Astrocyte (in vitro differentiated cells and primary cell): Measurements from ENCODE around the gene TMBIM1. TPM values are rescaled to one million over a fixed set of nuclear protein-coding genes. Genes with fewer than 3 reads are reported as not detected.

Experiments
- DNase-seq: peaks from one replicate; pipeline ENCODE4 v3.0.0-alpha.2; 2010; ENCODE audit warnings: low read depth
- FAIRE-seq: peaks from 2 replicates; lab custom pipeline; 2011; peaks lifted over from hg19 to GRCh38; lab: Jason Lieb, UNC
- H2AFZ ChIP-seq: 2 replicates; pipeline ENCODE4 v1.6.0; 2012; ENCODE audit warnings: low read depth, low read length, inconsistent platforms
- H3K27ac ChIP-seq: 2 replicates; pipeline ENCODE4 v1.5.1; 2011; ENCODE audit warnings: low read depth, low read length, inconsistent platforms
- H3K27me3 ChIP-seq: 2 replicates; pipeline ENCODE4 v1.6.0; 2011; ENCODE audit warnings: low read length, inconsistent platforms; ENCODE audit not compliant: insufficient read depth
- H3K36me3 ChIP-seq: 2 replicates; pipeline ENCODE4 v1.5.1; 2011; ENCODE audit warnings: low read length, inconsistent platforms; ENCODE audit not compliant: insufficient read depth
- H3K4me1 ChIP-seq: 2 replicates; pipeline ENCODE4 v1.5.1; 2011; ENCODE audit warnings: low read length, inconsistent platforms; ENCODE audit not compliant: insufficient read depth
- H3K4me2 ChIP-seq: 2 replicates; pipeline ENCODE4 v1.6.0; 2012; ENCODE audit warnings: low read length, inconsistent platforms
- H3K4me3 ChIP-seq: 2 replicates; pipeline ENCODE4 v1.5.1; 2011; ENCODE audit warnings: low read depth, mild to moderate bottlenecking, low read length, inconsistent platforms; ENCODE audit not compliant: insufficient read depth
- H3K79me2 ChIP-seq: 2 replicates; pipeline ENCODE4 v1.6.0; 2012; ENCODE audit warnings: mild to moderate bottlenecking, low read length, inconsistent platforms; ENCODE audit not compliant: insufficient read depth
- H3K9ac ChIP-seq: 2 replicates; pipeline ENCODE4 v1.6.0; 2012; ENCODE audit warnings: mild to moderate bottlenecking, low read length, inconsistent platforms
- H3K9me3 ChIP-seq: 2 replicates; pipeline ENCODE4 v1.5.1; 2012; ENCODE audit warnings: low read depth, mild to moderate bottlenecking, low read length, inconsistent platforms; ENCODE audit not compliant: insufficient read depth
- H4K20me1 ChIP-seq: 2 replicates; pipeline ENCODE4 v1.6.0; 2012; ENCODE audit warnings: low read length, inconsistent platforms; ENCODE audit not compliant: insufficient read depth
- H3K27ac Mint-ChIP-seq: one replicate; pipeline ENCODE4 v1.8.0; 2021; ENCODE audit warnings: mild to moderate bottlenecking, mixed read lengths; ENCODE audit not compliant: unreplicated experiment
- H3K27me3 Mint-ChIP-seq: one replicate; pipeline ENCODE4 v1.8.0; 2021; ENCODE audit warnings: low read depth, mixed read lengths; ENCODE audit not compliant: unreplicated experiment
- H3K36me3 Mint-ChIP-seq: one replicate; pipeline ENCODE4 v1.8.0; 2021; ENCODE audit warnings: low read depth, mixed read lengths; ENCODE audit not compliant: unreplicated experiment
- H3K4me1 Mint-ChIP-seq: one replicate; pipeline ENCODE4 v1.8.0; 2021; ENCODE audit warnings: low read depth, mixed read lengths; ENCODE audit not compliant: unreplicated experiment
- H3K4me3 Mint-ChIP-seq: one replicate; pipeline ENCODE4 v1.8.0; 2021; ENCODE audit warnings: mild to moderate bottlenecking, moderate library complexity, mixed read lengths; ENCODE audit not compliant: unreplicated experiment
- H3K9me3 Mint-ChIP-seq: one replicate; pipeline ENCODE4 v1.8.0; 2021; ENCODE audit warnings: mild to moderate bottlenecking, mixed read lengths; ENCODE audit not compliant: unreplicated experiment
- EZH2 ChIP-seq: IDR thresholded peaks from 2 replicates; pipeline ENCODE4 v1.6.1; 2012; ENCODE audit warnings: mild to moderate bottlenecking, low read length, inconsistent platforms; ENCODE audit not compliant: insufficient read depth
- total RNA-seq: library from RNA; stranded (reverse); gene quantifications from 2 replicates; pipeline ENCODE4 v1.2.1, GENCODE V29; 2021
- TF ChIP-seq, protein P1 (sequence below): IDR thresholded peaks from 2 replicates; pipeline ENCODE4 v1.5.1; 2011; ENCODE audit warnings: low read depth, mild to moderate bottlenecking, inconsistent platforms, low read length, moderate library complexity; ENCODE audit not compliant: insufficient read depth

The TMBIM1 gene
- total RNA-seq, 1 donor from 2014 or later = 37.2 TPM

DNA sequence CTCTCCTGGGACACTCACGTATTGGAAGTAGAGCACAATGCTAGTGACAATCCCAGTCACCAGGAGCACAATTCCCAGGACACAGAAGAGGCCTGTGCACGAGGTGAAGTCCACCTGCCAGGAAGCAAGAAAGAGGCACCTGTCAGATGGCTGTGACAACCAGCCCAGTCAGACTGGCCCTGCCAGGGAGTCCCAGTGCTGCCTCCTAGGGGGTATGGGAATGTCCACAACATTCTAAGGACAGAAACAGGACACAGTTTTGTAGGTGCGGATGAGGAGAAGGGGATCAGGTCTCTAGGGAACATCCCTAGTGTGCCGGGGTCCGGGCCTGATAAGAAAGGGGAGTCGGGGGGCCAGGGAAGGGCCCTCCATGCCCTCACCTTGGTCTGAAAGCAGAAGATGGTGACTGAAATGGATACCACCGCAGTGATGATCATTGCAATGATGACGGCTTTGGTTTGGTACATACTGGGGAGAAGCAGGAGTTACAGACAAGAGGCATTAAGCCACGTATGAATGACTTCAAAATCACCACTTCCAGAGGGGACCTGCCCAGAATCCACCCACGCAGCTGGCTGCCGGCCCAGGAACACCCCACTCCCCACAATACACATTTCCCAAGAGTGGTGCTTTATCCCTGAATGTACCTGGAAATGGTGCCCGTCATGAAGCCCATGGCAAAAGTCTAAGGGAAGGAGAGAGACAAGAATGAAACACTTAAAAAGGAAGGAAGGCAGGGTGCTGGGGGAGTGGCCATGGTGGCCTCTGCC is 15.1 kb downstream of the TMBIM1 start:
- H3K9ac ChIP-seq = no peak overlapping the region
- Mint-ChIP-seq H3K36me3 (peaks cover 12% of the 10 kb centered on the region), H3K27ac (no peak overlapping the region), H3K4me3 (no peak overlapping the region), H3K4me1 (peaks cover 6% of the 10 kb centered on the region), H3K9me3 (no peaks in the 10 kb centered on the region), H3K27me3 (no peaks in the 10 kb centered on the region)
- DNase-seq = no peak
- H4K20me1 ChIP-seq = peaks cover 9% of the 10 kb centered on the region
- no peak overlapping the region for H3K27ac ChIP-seq
- no peak for TF ChIP-seq EZH2
- TF ChIP-seq, protein P1, sequence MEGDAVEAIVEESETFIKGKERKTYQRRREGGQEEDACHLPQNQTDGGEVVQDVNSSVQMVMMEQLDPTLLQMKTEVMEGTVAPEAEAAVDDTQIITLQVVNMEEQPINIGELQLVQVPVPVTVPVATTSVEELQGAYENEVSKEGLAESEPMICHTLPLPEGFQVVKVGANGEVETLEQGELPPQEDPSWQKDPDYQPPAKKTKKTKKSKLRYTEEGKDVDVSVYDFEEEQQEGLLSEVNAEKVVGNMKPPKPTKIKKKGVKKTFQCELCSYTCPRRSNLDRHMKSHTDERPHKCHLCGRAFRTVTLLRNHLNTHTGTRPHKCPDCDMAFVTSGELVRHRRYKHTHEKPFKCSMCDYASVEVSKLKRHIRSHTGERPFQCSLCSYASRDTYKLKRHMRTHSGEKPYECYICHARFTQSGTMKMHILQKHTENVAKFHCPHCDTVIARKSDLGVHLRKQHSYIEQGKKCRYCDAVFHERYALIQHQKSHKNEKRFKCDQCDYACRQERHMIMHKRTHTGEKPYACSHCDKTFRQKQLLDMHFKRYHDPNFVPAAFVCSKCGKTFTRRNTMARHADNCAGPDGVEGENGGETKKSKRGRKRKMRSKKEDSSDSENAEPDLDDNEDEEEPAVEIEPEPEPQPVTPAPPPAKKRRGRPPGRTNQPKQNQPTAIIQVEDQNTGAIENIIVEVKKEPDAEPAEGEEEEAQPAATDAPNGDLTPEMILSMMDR = no peak
- no peak overlapping the region for H2AFZ ChIP-seq
- no peak for FAIRE-seq
- peaks cover 47% of the 10 kb centered on the region for H3K36me3 ChIP-seq
- H3K4me2 ChIP-seq = no peak overlapping the region
- H3K27me3 ChIP-seq = no peaks in the 10 kb centered on the region
- no peaks in the 10 kb centered on the region for H3K9me3 ChIP-seq
- no peak overlapping the region for H3K4me3 ChIP-seq
- H3K4me1 ChIP-seq = peaks cover 12% of the 10 kb centered on the region
- H3K79me2 ChIP-seq = peaks cover 12% of the 10 kb centered on the region

DNA sequence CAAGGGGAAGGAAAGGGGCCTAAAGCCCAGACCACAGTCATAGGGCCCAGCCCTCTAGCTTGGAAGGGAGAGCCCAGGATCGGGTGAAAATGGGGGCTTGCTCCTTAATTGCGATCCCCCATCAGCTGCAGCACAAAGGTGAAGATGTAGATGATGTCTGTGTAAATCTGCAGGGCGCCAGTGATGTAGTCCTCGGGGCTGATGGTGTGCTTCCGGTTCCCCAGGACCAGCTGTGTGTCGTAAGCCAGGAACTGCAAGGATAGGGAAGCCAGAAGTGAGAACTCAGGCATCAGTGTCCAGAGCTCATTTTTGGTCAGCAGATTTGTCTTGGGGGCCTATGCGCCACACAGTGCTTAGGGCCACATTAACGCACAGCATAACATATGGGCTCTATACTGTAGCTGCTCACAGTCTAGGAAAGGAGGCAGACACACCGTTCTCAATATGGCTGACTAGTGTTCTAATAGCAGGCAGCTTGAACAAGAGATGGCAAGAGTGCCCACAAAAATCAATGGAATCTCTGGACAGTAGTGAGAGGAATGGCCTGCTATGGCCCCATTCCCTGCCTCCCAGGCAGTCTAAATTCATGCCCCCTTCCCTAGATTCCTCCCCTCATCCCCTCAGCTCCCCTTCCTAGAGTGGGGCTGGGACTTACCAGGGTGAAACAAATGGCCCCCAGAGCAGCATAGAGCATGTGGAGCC is 16.8 kb downstream of the TMBIM1 start:
- H2AFZ ChIP-seq = no peak overlapping the region
- peaks cover 16% of the 10 kb centered on the region for H3K79me2 ChIP-seq
- H3K36me3 ChIP-seq = peaks cover 42% of the 10 kb centered on the region
- H3K9ac ChIP-seq = no peak overlapping the region
- Mint-ChIP-seq H3K27ac (no peak overlapping the region), H3K4me3 (no peak overlapping the region), H3K36me3 (peaks cover 12% of the 10 kb centered on the region), H3K27me3 (no peaks in the 10 kb centered on the region), H3K4me1 (peaks cover 5% of the 10 kb centered on the region), H3K9me3 (no peaks in the 10 kb centered on the region)
- no peak overlapping the region for H3K4me3 ChIP-seq
- H4K20me1 ChIP-seq = no peaks in the 10 kb centered on the region
- H3K9me3 ChIP-seq = no peaks in the 10 kb centered on the region
- H3K27me3 ChIP-seq = no peaks in the 10 kb centered on the region
- H3K27ac ChIP-seq = no peak overlapping the region
- DNase-seq = no peak
- no peak overlapping the region for H3K4me2 ChIP-seq
- H3K4me1 ChIP-seq = peaks cover 13% of the 10 kb centered on the region
- TF ChIP-seq, protein P1 = no peak
- TF ChIP-seq EZH2 = no peak
- FAIRE-seq = no peak

DNA sequence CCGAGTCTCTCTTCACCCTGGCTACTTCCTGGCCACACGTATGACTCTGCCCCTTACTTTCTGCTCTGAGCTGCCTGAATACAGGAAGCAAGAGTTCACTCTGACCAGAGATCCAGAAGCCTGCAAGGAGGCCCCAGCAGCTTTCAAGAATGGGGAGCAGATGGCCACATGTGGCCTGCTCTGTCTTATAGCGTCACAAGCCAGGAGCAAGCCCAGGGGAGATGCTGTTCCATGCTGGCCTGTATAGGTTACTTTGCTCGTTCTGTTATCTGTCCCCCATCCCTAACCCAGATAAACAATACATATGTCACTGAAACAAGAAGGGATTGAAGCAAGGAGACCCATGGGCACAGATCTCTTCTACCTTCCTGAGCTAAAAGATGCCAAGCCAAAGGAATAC is 17.7 kb downstream of the TMBIM1 start:
- no peaks in the 10 kb centered on the region for H3K9me3 ChIP-seq
- FAIRE-seq (no peak), DNase-seq (no peak)
- H3K27ac ChIP-seq = no peak overlapping the region
- H3K27me3 ChIP-seq = no peaks in the 10 kb centered on the region
- H3K4me3 Mint-ChIP-seq = no peak overlapping the region
- peaks cover 5% of the 10 kb centered on the region for H3K4me1 Mint-ChIP-seq
- no peak overlapping the region for H3K9ac ChIP-seq
- no peak overlapping the region for H3K4me2 ChIP-seq
- H3K4me3 ChIP-seq = no peak overlapping the region
- H3K27ac Mint-ChIP-seq = no peak overlapping the region
- H4K20me1 ChIP-seq = peaks cover 2% of the 10 kb centered on the region
- TF ChIP-seq, protein P1 = no peak
- no peak for TF ChIP-seq EZH2
- H3K27me3 Mint-ChIP-seq = no peaks in the 10 kb centered on the region
- no peak overlapping the region for H2AFZ ChIP-seq
- H3K36me3 Mint-ChIP-seq = peaks cover 7% of the 10 kb centered on the region
- H3K4me1 ChIP-seq = peaks cover 13% of the 10 kb centered on the region
- peaks cover 41% of the 10 kb centered on the region for H3K36me3 ChIP-seq
- H3K9me3 Mint-ChIP-seq = no peaks in the 10 kb centered on the region
- peaks cover 21% of the 10 kb centered on the region for H3K79me2 ChIP-seq
